PC-9 (cell line): ENCODE results near the gene SUFU.

Experiments
- CTCF ChIP-seq: fragments of 200-600 bp; sonication (generic); conservative IDR thresholded peaks from 2 replicates; pipeline ENCODE4 v1.6.1; 2017; ENCODE audit warnings: mixed run types, antibody characterized with exemption, mild to moderate bottlenecking, moderate library complexity
- EZH2 ChIP-seq: fragments of 200-600 bp; sonication (generic); IDR thresholded peaks from 2 replicates; pipeline ENCODE4 v1.8.0; 2017; ENCODE audit warnings: antibody characterized with exemption, low read depth

GRCh38 chr10:102673819-102674511 lies 170.2 kb downstream of the SUFU start:
- no peak for TF ChIP-seq CTCF
- TF ChIP-seq EZH2, result no peak
